Endothelial cell of umbilical vein (primary cell): ENCODE data around the gene ABTB1. TPM values are rescaled to one million over a fixed set of nuclear protein-coding genes. Genes with fewer than 3 reads are reported as not detected.

Source experiments
- BruUV-seq: library from RNA; stranded (reverse); fragments of 400-500 nt; replicated peaks from 2 replicates; lab custom pipeline; 2021; lab: Mats Ljungman, UMichigan
- CTCF ChIA-PET: fragments of 300-600, 350-600 bp; sonication (Branson Sonifier 250); formaldehyde crosslinking; loops from one replicate; lab custom pipeline; 2021; ENCODE audit warnings: antibody characterized with exemption, inconsistent platforms; lab: Charles Lee
- POLR2A ChIA-PET: fragments of 300-600, 350-600 bp; sonication (Branson Sonifier 250); formaldehyde crosslinking; loops from one replicate; lab custom pipeline; 2021; ENCODE audit warnings: antibody characterized with exemption, inconsistent platforms; lab: Charles Lee
- DNase-seq: peaks from one replicate; pipeline ENCODE4 v3.0.0-alpha.2; 2011; ENCODE audit warnings: low read depth, low spot score
- FAIRE-seq: peaks from 2 replicates; lab custom pipeline; 2011; peaks lifted over from hg19 to GRCh38; lab: Jason Lieb, UNC
- H2AFZ ChIP-seq: 2 replicates; pipeline ENCODE4 v1.6.0; 2012; ENCODE audit warnings: low read depth, low read length, control low read depth, inconsistent platforms
- H3K27ac ChIP-seq: 2 replicates; pipeline ENCODE4 v1.5.1; 2011; ENCODE audit warnings: low read depth, mild to moderate bottlenecking, control low read depth, low read length, moderate library complexity; ENCODE audit not compliant: insufficient read depth
- H3K27me3 ChIP-seq, 2 experiments: 2 replicates each; pipeline versions ENCODE4 v1.6.0 to v1.6.1; 2011; ENCODE audit warnings: low read length in 2 of 2, mixed read lengths in 1 of 2; ENCODE audit not compliant: control insufficient read depth in 2 of 2, insufficient read depth in 2 of 2
- H3K36me3 ChIP-seq, 2 experiments: 2 replicates in 1 of 2; 3 replicates in 1 of 2; pipeline ENCODE4 v1.5.1; 2011; ENCODE audit warnings: low read length in 2 of 2, mild to moderate bottlenecking in 1 of 2, moderate library complexity in 1 of 2; ENCODE audit not compliant: control insufficient read depth in 2 of 2, insufficient read depth in 2 of 2; ENCODE audit errors: extremely low read depth in 1 of 2
- H3K4me1 ChIP-seq: 3 replicates; pipeline ENCODE4 v1.5.1; 2011; ENCODE audit warnings: mild to moderate bottlenecking, low read length; ENCODE audit not compliant: control insufficient read depth, insufficient read depth; ENCODE audit errors: extremely low read depth
- H3K4me2 ChIP-seq: 2 replicates; pipeline ENCODE4 v1.6.1; 2011; ENCODE audit warnings: low read length, control low read depth, mixed read lengths; ENCODE audit not compliant: insufficient read depth
- H3K4me3 ChIP-seq, 3 experiments: fragments of 200-600 bp in 1 of 3; sonication (generic), shearing (Covaris generic) in 1 of 3; replicated peaks in 1 of 3; 2 replicates each; pipeline ENCODE4 v1.5.1; 2011 to 2016; ENCODE audit warnings: control low read depth in 3 of 3, low read length in 3 of 3, mild to moderate bottlenecking in 2 of 3, inconsistent platforms in 1 of 3, low read depth in 1 of 3, moderate library complexity in 1 of 3; ENCODE audit not compliant: insufficient read depth in 1 of 3
- H3K79me2 ChIP-seq: 2 replicates; pipeline ENCODE4 v1.6.0; 2012; ENCODE audit warnings: low read length, inconsistent platforms; ENCODE audit not compliant: control insufficient read depth, insufficient read depth
- H3K9ac ChIP-seq: replicated peaks from 2 replicates; pipeline ENCODE3; 2011; ENCODE audit warnings: low read length, control low read depth; ENCODE audit not compliant: insufficient read depth; ENCODE audit errors: extremely low read depth
- H3K9me1 ChIP-seq: replicated peaks from 3 replicates; pipeline ENCODE4 v1.6.0; 2011; ENCODE audit warnings: mild to moderate bottlenecking, low read length; ENCODE audit not compliant: control insufficient read depth, insufficient read depth; ENCODE audit errors: extremely low read depth
- H3K9me3 ChIP-seq: replicated peaks from 2 replicates; pipeline ENCODE4 v1.5.1; 2012; ENCODE audit warnings: low read length, inconsistent platforms; ENCODE audit not compliant: control insufficient read depth, insufficient read depth
- H4K20me1 ChIP-seq: replicated peaks from 2 replicates; pipeline ENCODE3; 2011; ENCODE audit warnings: mild to moderate bottlenecking, low read length; ENCODE audit not compliant: control insufficient read depth, insufficient read depth; ENCODE audit errors: extremely low read depth
- EZH2 ChIP-seq: IDR thresholded peaks from 2 replicates; pipeline ENCODE4 v1.6.1; 2012; ENCODE audit warnings: borderline replicate concordance, low read depth, mild to moderate bottlenecking, moderate library complexity, low read length, inconsistent platforms; ENCODE audit not compliant: severe bottlenecking
- FOS ChIP-seq: IDR thresholded peaks from 2 replicates; pipeline ENCODE4 v1.6.1; 2011; ENCODE audit warnings: mild to moderate bottlenecking, low read length, moderate library complexity, borderline replicate concordance; ENCODE audit not compliant: insufficient read depth
- GATA2 ChIP-seq: IDR thresholded peaks from 2 replicates; pipeline ENCODE4 v1.7.0; 2011; ENCODE audit warnings: low read depth, mild to moderate bottlenecking, moderate library complexity, mixed read lengths, low read length; ENCODE audit not compliant: insufficient read length, insufficient read depth
- JUN ChIP-seq: IDR thresholded peaks from 2 replicates; pipeline ENCODE4 v1.6.1; 2011; ENCODE audit warnings: borderline replicate concordance, low read depth; ENCODE audit not compliant: insufficient read length, insufficient read depth
- MAX ChIP-seq: IDR thresholded peaks from 2 replicates; pipeline ENCODE4 v1.6.1; 2011; ENCODE audit not compliant: insufficient read depth, insufficient read length
- MYC ChIP-seq: IDR thresholded peaks from one replicate; pipeline ENCODE4 v1.6.1; 2011; ENCODE audit warnings: mild to moderate bottlenecking, low read depth, low read length
- POLR2A ChIP-seq: IDR thresholded peaks from 2 replicates; pipeline ENCODE4 v1.6.1; 2012; ENCODE audit warnings: low read depth, mild to moderate bottlenecking, control low read depth, low read length
- POLR2AphosphoS5 ChIP-seq: IDR thresholded peaks from 2 replicates; pipeline ENCODE4 v1.6.1; 2012; ENCODE audit warnings: low read depth, mild to moderate bottlenecking, control low read depth, low read length, moderate library complexity; ENCODE audit not compliant: insufficient read depth
- dilution Hi-C: fragments of 300-500 bp; cut with MboI; formaldehyde crosslinking; loops from one replicate; pipeline ENCODE4 v1.15.0; 2019; ENCODE audit warnings: low sequenced_read_pairs; ENCODE audit not compliant: extremely low pct_ligation_motif_present
- intact Hi-C: fragments of 100-400 bp; cut with micrococcal nuclease; formaldehyde crosslinking; loops from one replicate; pipeline ENCODE4 v1.10.0; 2022
- polyA plus RNA-seq, 4 experiments: library from polyadenylated mRNA; depleted of rRNA in 3 of 4; stranded (reverse) in 3 of 4; unstranded in 1 of 4; fragments of >200 nt; gene quantifications; 2 replicates each; pipeline versions ENCODE4 v1.2.1 to v1.2.3, GENCODE V29; 2011 to 2012; ENCODE audit warnings: missing spikeins in 1 of 4
- total RNA-seq: library from RNA; stranded (reverse); gene quantifications from 2 replicates; pipeline ENCODE4 v1.2.3, GENCODE V29; 2021
- TF ChIP-seq, protein P1 (sequence below), 2 donors: IDR thresholded peaks; 1 replicate in 1 of 2; 2 replicates in 1 of 2; pipeline ENCODE4 v1.5.1; 2011; ENCODE audit warnings: low read length in 2 of 2, mild to moderate bottlenecking in 2 of 2, moderate library complexity in 2 of 2, control low read depth in 1 of 2, inconsistent platforms in 1 of 2, low read depth in 1 of 2; ENCODE audit not compliant: insufficient read depth in 1 of 2; ENCODE audit errors: extremely low read depth in 1 of 2

Gene ABTB1
- total and polyA plus RNA-seq, 2 donors (not counting 3 experiments of a cell fraction or from before 2014, with no cell fraction given) = 15.2 to 25.1 TPM

DNA sequence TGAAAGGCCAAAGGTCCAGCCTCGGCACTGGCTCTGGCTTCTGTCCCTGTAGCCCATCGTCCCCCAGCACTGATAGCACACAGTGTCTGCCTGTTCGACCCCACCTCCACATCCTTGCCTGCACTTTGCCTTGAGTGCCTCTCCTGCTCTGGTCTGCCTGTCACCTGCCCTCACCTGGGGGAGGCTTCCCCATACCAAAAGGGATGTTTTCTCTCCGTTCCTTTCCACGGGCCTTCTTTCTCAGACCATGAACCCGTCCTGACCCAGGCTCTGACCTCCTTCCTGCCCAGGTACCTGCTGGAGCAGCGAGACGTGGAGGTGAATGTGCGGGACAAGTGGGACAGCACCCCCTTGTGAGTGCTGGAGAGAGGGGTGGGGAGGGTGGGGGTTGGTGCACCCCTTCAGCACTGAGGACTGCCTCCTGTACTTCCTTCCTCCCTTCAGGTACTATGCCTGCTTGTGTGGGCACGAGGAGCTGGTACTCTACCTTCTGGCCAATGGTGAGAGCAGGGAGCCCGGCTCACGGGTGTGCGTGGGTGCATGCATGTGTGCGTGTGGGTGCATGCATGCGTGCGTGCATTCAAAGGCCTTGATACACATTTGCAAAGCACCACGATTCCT lies 1.5 kb downstream of the ABTB1 start:
- no peak overlapping the region for H3K4me3 ChIP-seq
- no peak overlapping the region for H3K27ac ChIP-seq
- intact Hi-C loops = no loop called here
- H3K4me1 ChIP-seq = peaks cover 5% of the 10 kb centered on the region
- BruUV-seq = no TSS peak
- dilution Hi-C loops = no loop called here
- CTCF ChIA-PET = no interaction called here
- TF ChIP-seq GATA2 = no peak
- TF ChIP-seq EZH2 = no peak
- no peak for TF ChIP-seq MYC
- no peak for TF ChIP-seq JUN
- TF ChIP-seq, protein P1, sequence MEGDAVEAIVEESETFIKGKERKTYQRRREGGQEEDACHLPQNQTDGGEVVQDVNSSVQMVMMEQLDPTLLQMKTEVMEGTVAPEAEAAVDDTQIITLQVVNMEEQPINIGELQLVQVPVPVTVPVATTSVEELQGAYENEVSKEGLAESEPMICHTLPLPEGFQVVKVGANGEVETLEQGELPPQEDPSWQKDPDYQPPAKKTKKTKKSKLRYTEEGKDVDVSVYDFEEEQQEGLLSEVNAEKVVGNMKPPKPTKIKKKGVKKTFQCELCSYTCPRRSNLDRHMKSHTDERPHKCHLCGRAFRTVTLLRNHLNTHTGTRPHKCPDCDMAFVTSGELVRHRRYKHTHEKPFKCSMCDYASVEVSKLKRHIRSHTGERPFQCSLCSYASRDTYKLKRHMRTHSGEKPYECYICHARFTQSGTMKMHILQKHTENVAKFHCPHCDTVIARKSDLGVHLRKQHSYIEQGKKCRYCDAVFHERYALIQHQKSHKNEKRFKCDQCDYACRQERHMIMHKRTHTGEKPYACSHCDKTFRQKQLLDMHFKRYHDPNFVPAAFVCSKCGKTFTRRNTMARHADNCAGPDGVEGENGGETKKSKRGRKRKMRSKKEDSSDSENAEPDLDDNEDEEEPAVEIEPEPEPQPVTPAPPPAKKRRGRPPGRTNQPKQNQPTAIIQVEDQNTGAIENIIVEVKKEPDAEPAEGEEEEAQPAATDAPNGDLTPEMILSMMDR (IDR thresholded peaks at IDR 0.05; ENCODE audit: extremely low read depth in 1 of 2, insufficient read depth in 1 of 2, low read depth in 1 of 2, low read length in 2 of 2) = no peak
- no peak for TF ChIP-seq FOS
- no peak for TF ChIP-seq MAX
- TF ChIP-seq POLR2AphosphoS5 = no peak
- TF ChIP-seq POLR2A = no peak
- H3K36me3 ChIP-seq = no peaks in the 10 kb centered on the region
- no peak overlapping the region for H2AFZ ChIP-seq
- H3K4me2 ChIP-seq = no peak overlapping the region
- FAIRE-seq = no peak
- H3K9me1 ChIP-seq = no peaks in the 10 kb centered on the region
- H3K79me2 ChIP-seq = no peaks in the 10 kb centered on the region
- H3K9ac ChIP-seq = no peak overlapping the region
- H3K27me3 ChIP-seq = no peaks in the 10 kb centered on the region
- no peaks in the 10 kb centered on the region for H3K9me3 ChIP-seq
- no peaks in the 10 kb centered on the region for H4K20me1 ChIP-seq
- DNase-seq = no peak
- POLR2A ChIA-PET = no interaction called here
